K562 (cell line): ENCODE results near the gene MUC15. TPM values are rescaled to one million over a fixed set of nuclear protein-coding genes. Genes with fewer than 3 reads are reported as not detected.

Source experiments
- ATAC-seq: fragments of 200-7000 bp; cut with Tn5 transposase; 3 replicates; pipeline ENCODE4 v1.9.1; 2020; ENCODE audit warnings: moderate library complexity
- BruUV-seq: library from RNA; stranded (reverse); fragments of 400-500 nt; replicated peaks from 2 replicates; lab custom pipeline; 2021; lab: Mats Ljungman, UMichigan
- CTCF ChIA-PET: fragments of 300-600 bp; formaldehyde crosslinking; extraction: SDS; loops from one replicate; lab custom pipeline; 2021; ENCODE audit warnings: low intra/inter-chr PET ratio; lab: Yijun Ruan, JAX
- POLR2A ChIA-PET: fragments of 300-600, 350-650 bp; sonication (Branson Sonifier 250); formaldehyde crosslinking; extraction: SDS; loops from one replicate; lab custom pipeline; 2021; ENCODE audit warnings: antibody characterized with exemption, inconsistent platforms; lab: Yijun Ruan, JAX
- DNase-seq, 4 experiments: peaks; one replicate each; pipeline versions ENCODE4 v3.0.0 to v3.0.0-alpha.2; 2011 to 2018; ENCODE audit warnings: low spot score in 3 of 4, mixed read lengths in 3 of 4; ENCODE audit errors: extremely low read depth in 1 of 4
- FAIRE-seq: peaks from 2 replicates; lab custom pipeline; 2011; peaks lifted over from hg19 to GRCh38; lab: Jason Lieb, UNC
- H2AFZ ChIP-seq: 2 replicates; pipeline ENCODE4 v1.6.0; 2011; ENCODE audit warnings: low read depth, low read length, control low read depth, inconsistent platforms
- H3K27ac ChIP-seq: fragments of 200-600 bp; 3 replicates; pipeline ENCODE4 v1.8.0; 2011; ENCODE audit warnings: low read depth, mild to moderate bottlenecking, control low read depth, inconsistent platforms, low read length, moderate library complexity, mixed read lengths; ENCODE audit errors: extremely low read depth
- H3K27me3 ChIP-seq, 2 experiments: fragments of 300-600 bp in 1 of 2; 2 replicates in 1 of 2; 3 replicates in 1 of 2; pipeline versions ENCODE4 v1.6.0 to v1.8.0; 2011; ENCODE audit warnings: inconsistent platforms in 2 of 2, low read length in 2 of 2, mild to moderate bottlenecking in 1 of 2, mixed read lengths in 1 of 2, moderate library complexity in 1 of 2; ENCODE audit not compliant: control insufficient read depth in 2 of 2, insufficient read depth in 2 of 2
- H3K36me3 ChIP-seq: fragments of 300-600 bp; 3 replicates; pipeline ENCODE4 v1.8.0; 2011; ENCODE audit warnings: mild to moderate bottlenecking, low read length, inconsistent platforms; ENCODE audit not compliant: control insufficient read depth, insufficient read depth
- H3K4me1 ChIP-seq, 2 experiments: fragments of 200-600 bp in 1 of 2; replicated peaks in 1 of 2; 2 replicates in 1 of 2; 3 replicates in 1 of 2; pipeline versions ENCODE4 v1.5.1 to v1.8.0; 2011; ENCODE audit warnings: inconsistent platforms in 2 of 2, low read length in 2 of 2, mild to moderate bottlenecking in 1 of 2, mixed read lengths in 1 of 2, moderate library complexity in 1 of 2; ENCODE audit not compliant: control insufficient read depth in 2 of 2, insufficient read depth in 2 of 2
- H3K4me2 ChIP-seq: 2 replicates; pipeline ENCODE4 v1.6.1; 2011; ENCODE audit warnings: low read length, control low read depth, inconsistent platforms, mixed read lengths; ENCODE audit not compliant: insufficient read depth
- H3K4me3 ChIP-seq: fragments of 200-600 bp; sonication (generic), shearing (Covaris generic); 2 replicates; pipeline ENCODE4 v1.5.1; 2016; ENCODE audit warnings: control low read depth, inconsistent platforms
- H3K79me2 ChIP-seq: fragments of 200-600 bp; 3 replicates; pipeline ENCODE4 v1.8.0; 2011; ENCODE audit warnings: low read length, inconsistent platforms; ENCODE audit not compliant: control insufficient read depth, insufficient read depth
- H3K9ac ChIP-seq, 2 experiments: 2 replicates each; pipeline versions ENCODE4 v1.6.0 to v1.6.1; 2011; ENCODE audit warnings: low read depth in 2 of 2, low read length in 2 of 2, control low read depth in 1 of 2, inconsistent platforms in 1 of 2, mild to moderate bottlenecking in 1 of 2, mixed read lengths in 1 of 2; ENCODE audit not compliant: insufficient read depth in 1 of 2
- H3K9me1 ChIP-seq: one replicate; pipeline ENCODE4 v1.6.0; 2011; ENCODE audit warnings: inconsistent platforms, mild to moderate bottlenecking, low read length, moderate library complexity; ENCODE audit not compliant: control insufficient read depth, insufficient read depth
- H3K9me3 ChIP-seq: replicated peaks from 2 replicates; pipeline ENCODE4 v1.5.1; 2011; ENCODE audit warnings: low read depth, low read length, inconsistent platforms; ENCODE audit not compliant: control insufficient read depth, insufficient read depth
- H4K20me1 ChIP-seq: replicated peaks from 2 replicates; pipeline ENCODE4 v1.6.1; 2011; ENCODE audit warnings: low read length, inconsistent platforms, mixed read lengths; ENCODE audit not compliant: control insufficient read depth, insufficient read depth
- CBFA2T3 ChIP-seq: fragments of 450-650 bp; IDR thresholded peaks from 2 replicates; pipeline ENCODE4 v1.6.1; 2017
- MXI1 ChIP-seq: IDR thresholded peaks from 2 replicates; pipeline ENCODE4 v1.6.1; 2011; ENCODE audit warnings: low read depth, mild to moderate bottlenecking, improper control_type of control experiment, low read length
- PHB2 ChIP-seq: fragments of 450-650 bp; IDR thresholded peaks from 2 replicates; pipeline ENCODE4 v1.6.1; 2017; ENCODE audit warnings: low read depth
- SMC3 ChIP-seq: conservative IDR thresholded peaks from 2 replicates; pipeline ENCODE4 v1.6.1; 2011; ENCODE audit warnings: low read depth, low read length, improper control_type of control experiment; ENCODE audit not compliant: insufficient read depth
- TCF7L2 ChIP-seq: fragments of 150-350 bp; IDR thresholded peaks from 2 replicates; pipeline ENCODE4 v1.6.1; 2016; ENCODE audit warnings: low read depth, mild to moderate bottlenecking, low read length, moderate library complexity
- YBX1 ChIP-seq: fragments of 450-650 bp; IDR thresholded peaks from 2 replicates; pipeline ENCODE4 v1.7.1; 2016; ENCODE audit warnings: mild to moderate bottlenecking
- ZNF507 ChIP-seq: conservative IDR thresholded peaks from 2 replicates; pipeline ENCODE4 v1.6.1; 2017; ENCODE audit warnings: missing genetic modification characterization, missing compliant biosample characterization
- WGBS: fragments of 100-300 bp; shearing (Covaris generic); methylation state at CpG from one replicate; pipeline ENCODE4 v1.1.6; 2016; ENCODE audit warnings: low coverage, mixed read lengths; ENCODE audit not compliant: insufficient coverage; ENCODE audit errors: missing lambda C conversion rate; 5-methylcytosine and 5-hydroxymethylcytosine counted together
- in situ Hi-C: fragments of 300-500 bp; cut with MboI; formaldehyde crosslinking; loops from 4 replicates; pipeline ENCODE4 v1.15.0; 2018; ENCODE audit warnings: inconsistent platforms, mixed read lengths
- intact Hi-C: fragments of 100-400 bp; cut with micrococcal nuclease; formaldehyde crosslinking; loops from 2 replicates; pipeline ENCODE4 v1.14.2; 2022
- polyA plus RNA-seq, 8 experiments: library from polyadenylated mRNA; depleted of rRNA in 4 of 8; stranded (reverse) in 5 of 8; unstranded in 3 of 8; fragments of >200 nt; fragmentation: Nextera tagmentation in 2 of 8; fragmentation: Illumina TruSeq in 1 of 8; extraction: Ambion mirVana in 2 of 8; extraction: Trizol in 1 of 8; gene quantifications; 2 replicates each; pipeline versions ENCODE4 v1.2.1 to v1.2.3, GENCODE V29; 2011 to 2014; ENCODE audit warnings: inconsistent platforms in 1 of 8, missing spikeins in 1 of 8
- total RNA-seq, 7 experiments: library from RNA; depleted of rRNA in 6 of 7; stranded (reverse); fragments of >200 nt in 6 of 7; fragmentation: Illumina TruSeq in 2 of 7; extraction: Trizol in 2 of 7; gene quantifications; 2 replicates each; pipeline versions ENCODE4 v1.2.1 to v1.2.3, GENCODE V29; 2011 to 2021; ENCODE audit warnings: low replicate concordance in 1 of 7
- TF ChIP-seq, protein P1 (sequence below): fragments of 250-450 bp; sonication (Bioruptor Pico); IDR thresholded peaks from 2 replicates; pipeline ENCODE4 v1.5.0; 2020; ENCODE audit warnings: mild to moderate bottlenecking, borderline replicate concordance
- TF ChIP-seq, protein P2 (sequence below): fragments of 450-650 bp; formaldehyde crosslinking; IDR thresholded peaks from 2 replicates; pipeline ENCODE4 v1.4.0; 2020; ENCODE audit warnings: mild to moderate bottlenecking

The MUC15 gene
- total and polyA plus RNA-seq, 9 of the 15 experiments (the other 6 are each of a cell fraction or from before 2014, with no cell fraction given), result 0.36 to 1.4 (median 0.65) TPM; not detected in 1

GRCh38 chr11:26607725-26608506, 35.9 kb upstream of the MUC15 start:
- TF ChIP-seq SMC3, result no peak
- TF ChIP-seq, protein P1, sequence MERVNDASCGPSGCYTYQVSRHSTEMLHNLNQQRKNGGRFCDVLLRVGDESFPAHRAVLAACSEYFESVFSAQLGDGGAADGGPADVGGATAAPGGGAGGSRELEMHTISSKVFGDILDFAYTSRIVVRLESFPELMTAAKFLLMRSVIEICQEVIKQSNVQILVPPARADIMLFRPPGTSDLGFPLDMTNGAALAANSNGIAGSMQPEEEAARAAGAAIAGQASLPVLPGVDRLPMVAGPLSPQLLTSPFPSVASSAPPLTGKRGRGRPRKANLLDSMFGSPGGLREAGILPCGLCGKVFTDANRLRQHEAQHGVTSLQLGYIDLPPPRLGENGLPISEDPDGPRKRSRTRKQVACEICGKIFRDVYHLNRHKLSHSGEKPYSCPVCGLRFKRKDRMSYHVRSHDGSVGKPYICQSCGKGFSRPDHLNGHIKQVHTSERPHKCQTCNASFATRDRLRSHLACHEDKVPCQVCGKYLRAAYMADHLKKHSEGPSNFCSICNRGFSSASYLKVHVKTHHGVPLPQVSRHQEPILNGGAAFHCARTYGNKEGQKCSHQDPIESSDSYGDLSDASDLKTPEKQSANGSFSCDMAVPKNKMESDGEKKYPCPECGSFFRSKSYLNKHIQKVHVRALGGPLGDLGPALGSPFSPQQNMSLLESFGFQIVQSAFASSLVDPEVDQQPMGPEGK, result no peak
- no peak for TF ChIP-seq PHB2
- no peak for TF ChIP-seq ZNF507
- TF ChIP-seq TCF7L2, result no peak
- no peak for TF ChIP-seq MXI1
- TF ChIP-seq YBX1, result no peak
- TF ChIP-seq, protein P2, sequence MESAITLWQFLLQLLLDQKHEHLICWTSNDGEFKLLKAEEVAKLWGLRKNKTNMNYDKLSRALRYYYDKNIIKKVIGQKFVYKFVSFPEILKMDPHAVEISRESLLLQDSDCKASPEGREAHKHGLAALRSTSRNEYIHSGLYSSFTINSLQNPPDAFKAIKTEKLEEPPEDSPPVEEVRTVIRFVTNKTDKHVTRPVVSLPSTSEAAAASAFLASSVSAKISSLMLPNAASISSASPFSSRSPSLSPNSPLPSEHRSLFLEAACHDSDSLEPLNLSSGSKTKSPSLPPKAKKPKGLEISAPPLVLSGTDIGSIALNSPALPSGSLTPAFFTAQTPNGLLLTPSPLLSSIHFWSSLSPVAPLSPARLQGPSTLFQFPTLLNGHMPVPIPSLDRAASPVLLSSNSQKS, result no peak
- TF ChIP-seq CBFA2T3, result no peak
- ATAC-seq, result no peak
- in situ Hi-C loops, result no loop called here
- ChIA-PET CTCF (no interaction called here), POLR2A (no interaction called here)
- H3K79me2 ChIP-seq, result no peaks in the 10 kb centered on the region
- H3K4me1 ChIP-seq, result no peaks in the 10 kb centered on the region
- FAIRE-seq, result no peak
- H3K9me3 ChIP-seq, result no peaks in the 10 kb centered on the region
- H3K9ac ChIP-seq, result no peak overlapping the region
- WGBS, result 5% methylated on average over 7 of the region's 7 CpGs
- intact Hi-C loops, result no loop called here
- no peaks in the 10 kb centered on the region for H3K36me3 ChIP-seq
- no peak overlapping the region for H3K4me2 ChIP-seq
- no TSS peak for BruUV-seq
- no peaks in the 10 kb centered on the region for H3K9me1 ChIP-seq
- H3K27ac ChIP-seq, result no peak overlapping the region
- DNase-seq, result no peak
- H2AFZ ChIP-seq, result no peak overlapping the region
- H4K20me1 ChIP-seq, result no peaks in the 10 kb centered on the region
- H3K4me3 ChIP-seq, result no peak overlapping the region
- no peaks in the 10 kb centered on the region for H3K27me3 ChIP-seq
